Measurements from ENCODE around the gene KCTD14. TPM values are rescaled to one million over a fixed set of nuclear protein-coding genes. Genes with fewer than 3 reads are reported as not detected.

The KCTD14 gene
- total RNA-seq, 1 experiment from 2014 or later = 8.2 TPM

- ChIA-PET CTCF (interaction anchor here (1.2 kb wide), 2 partner anchors 43 to 45 kb away, joined by 3 to 10 read pairs; no protein-coding TSS in a partner anchor), POLR2A (interaction anchor here (0.6 to 1.2 kb wide), 2 partner anchors 41 to 45 kb away, joined by 6 read pairs; partner anchors contain the start of gene INTS4)
- Mint-ChIP-seq H3K9me3 (ENCODE audit: unreplicated experiment) (no peaks in the 10 kb centered on the region), H3K27me3 (ENCODE audit: insufficient read depth, unreplicated experiment) (no peaks in the 10 kb centered on the region), H3K4me1 (ENCODE audit: low read depth, unreplicated experiment) (peaks cover 15% of the 10 kb centered on the region), H3K27ac (ENCODE audit: unreplicated experiment) (no peak overlapping the region), H3K36me3 (ENCODE audit: insufficient read depth, unreplicated experiment) (no peaks in the 10 kb centered on the region), H3K4me3 (ENCODE audit: unreplicated experiment) (no peak overlapping the region)
- no peak for TF ChIP-seq CTCF (IDR thresholded peaks at IDR 0.05; ENCODE audit: insufficient read depth in 1 of 2, low read depth in 1 of 2, low read length in 1 of 2, severe bottlenecking in 1 of 2, unreplicated experiment in 1 of 2)
- Histone ChIP-seq H3K4me1 (no peaks in the 10 kb centered on the region), H3K27me3 (replicated peaks; ENCODE audit: control insufficient read depth, insufficient read depth, low read length) (no peaks in the 10 kb centered on the region), H3K4me3 (ENCODE audit: low read depth, low read length) (no peak overlapping the region), H3K9me3 (no peaks in the 10 kb centered on the region), H3K36me3 (ENCODE audit: control insufficient read depth, insufficient read depth, low read length) (no peaks in the 10 kb centered on the region)
- intact Hi-C loops (cut with micrococcal nuclease; ENCODE audit: unreplicated experiment) = no loop called here
- DNase-seq = no peak
- no TSS peak for BruUV-seq (replicated peaks)
Measured at GRCh38 chr11:78039919-78040671, 17.0 kb upstream of the KCTD14 start.

- Histone ChIP-seq H3K4me3 (ENCODE audit: low read depth, low read length) (no peak overlapping the region), H3K9me3 (no peaks in the 10 kb centered on the region), H3K36me3 (ENCODE audit: control insufficient read depth, insufficient read depth, low read length) (no peaks in the 10 kb centered on the region), H3K27me3 (replicated peaks; ENCODE audit: control insufficient read depth, insufficient read depth, low read length) (no peaks in the 10 kb centered on the region), H3K4me1 (no peaks in the 10 kb centered on the region)
- ChIA-PET POLR2A (interaction anchor here (1.2 kb wide), 1 partner anchor 45 kb away, joined by 6 read pairs; the partner anchor contains the start of gene INTS4), CTCF (no interaction called here)
- peaks cover 15% of the 10 kb centered on the region for H3K4me1 Mint-ChIP-seq (ENCODE audit: low read depth, unreplicated experiment)
- DNase-seq = no peak
- H3K27ac Mint-ChIP-seq (ENCODE audit: unreplicated experiment) = no peak overlapping the region
- intact Hi-C loops (cut with micrococcal nuclease; ENCODE audit: unreplicated experiment) = no loop called here
- H3K4me3 Mint-ChIP-seq (ENCODE audit: unreplicated experiment) = no peak overlapping the region
- no peaks in the 10 kb centered on the region for H3K36me3 Mint-ChIP-seq (ENCODE audit: insufficient read depth, unreplicated experiment)
- no peaks in the 10 kb centered on the region for H3K9me3 Mint-ChIP-seq (ENCODE audit: unreplicated experiment)
- BruUV-seq (replicated peaks) = no TSS peak
- TF ChIP-seq CTCF (IDR thresholded peaks at IDR 0.05; ENCODE audit: insufficient read depth in 1 of 2, low read depth in 1 of 2, low read length in 1 of 2, severe bottlenecking in 1 of 2, unreplicated experiment in 1 of 2) = no peak
- no peaks in the 10 kb centered on the region for H3K27me3 Mint-ChIP-seq (ENCODE audit: insufficient read depth, unreplicated experiment)
Measured at GRCh38 chr11:78039391-78039918, 16.4 kb upstream of the KCTD14 start.

GRCh38 chr11:78038697-78039313 is 15.7 kb upstream of the KCTD14 start:
- TF ChIP-seq CTCF (IDR thresholded peaks at IDR 0.05; ENCODE audit: insufficient read depth in 1 of 2, low read depth in 1 of 2, low read length in 1 of 2, severe bottlenecking in 1 of 2, unreplicated experiment in 1 of 2) = no peak
- no peaks in the 10 kb centered on the region for H3K9me3 ChIP-seq
- DNase-seq = no peak
- Mint-ChIP-seq H3K9me3 (ENCODE audit: unreplicated experiment) (no peaks in the 10 kb centered on the region), H3K4me3 (ENCODE audit: unreplicated experiment) (no peak overlapping the region), H3K27me3 (ENCODE audit: insufficient read depth, unreplicated experiment) (no peaks in the 10 kb centered on the region), H3K4me1 (ENCODE audit: low read depth, unreplicated experiment) (peaks cover 15% of the 10 kb centered on the region), H3K36me3 (ENCODE audit: insufficient read depth, unreplicated experiment) (no peaks in the 10 kb centered on the region), H3K27ac (ENCODE audit: unreplicated experiment) (no peak overlapping the region)
- ChIA-PET POLR2A (no interaction called here), CTCF (no interaction called here)
- no TSS peak for BruUV-seq (replicated peaks)
- no peak overlapping the region for H3K4me3 ChIP-seq (ENCODE audit: low read depth, low read length)
- H3K4me1 ChIP-seq = no peaks in the 10 kb centered on the region
- H3K36me3 ChIP-seq (ENCODE audit: control insufficient read depth, insufficient read depth, low read length) = no peaks in the 10 kb centered on the region
- H3K27me3 ChIP-seq (replicated peaks; ENCODE audit: control insufficient read depth, insufficient read depth, low read length) = no peaks in the 10 kb centered on the region
- intact Hi-C loops (cut with micrococcal nuclease; ENCODE audit: unreplicated experiment) = no loop called here

Measured in Caco-2 (cell line).